H1 (cell line): ENCODE measurements around the gene WHAMM. TPM values are rescaled to one million over a fixed set of nuclear protein-coding genes. Genes with fewer than 3 reads are reported as not detected.

Experiments
- E2F6 ChIP-seq: IDR thresholded peaks from 2 replicates; pipeline ENCODE4 v1.6.1; 2012; ENCODE audit warnings: inconsistent platforms
- TAF1 ChIP-seq: IDR thresholded peaks from 2 replicates; pipeline ENCODE4 v1.6.1; 2011; ENCODE audit warnings: mild to moderate bottlenecking, low read depth, low read length
- polyA plus RNA-seq, 7 experiments: library from polyadenylated mRNA; depleted of rRNA in 3 of 7; stranded (reverse) in 5 of 7; unstranded in 2 of 7; fragments of >200 nt in 5 of 7; fragments of 200-250 nt in 2 of 7; gene quantifications; 1 replicate in 5 of 7; 2 replicates in 1 of 7; 4 replicates in 1 of 7; pipeline versions ENCODE4 v1.2.1 to v1.2.3, GENCODE V29; 2011 to 2013; ENCODE audit warnings: missing spikeins in 2 of 7, mixed read lengths in 2 of 7
- total RNA-seq: library from RNA; stranded (reverse); fragmentation: NEBNext Ultra II Directional; extraction: Animal tissue kit (Norgen Biotek cat#: 25700); gene quantifications from 2 replicates; pipeline ENCODE4 v1.2.1, GENCODE V29; 2021

WHAMM gene
- total and polyA plus RNA-seq, 2 of the 8 experiments (the other 6 are each of a cell fraction or from before 2014, with no cell fraction given), result 1.1 to 3.3 TPM

DNA sequence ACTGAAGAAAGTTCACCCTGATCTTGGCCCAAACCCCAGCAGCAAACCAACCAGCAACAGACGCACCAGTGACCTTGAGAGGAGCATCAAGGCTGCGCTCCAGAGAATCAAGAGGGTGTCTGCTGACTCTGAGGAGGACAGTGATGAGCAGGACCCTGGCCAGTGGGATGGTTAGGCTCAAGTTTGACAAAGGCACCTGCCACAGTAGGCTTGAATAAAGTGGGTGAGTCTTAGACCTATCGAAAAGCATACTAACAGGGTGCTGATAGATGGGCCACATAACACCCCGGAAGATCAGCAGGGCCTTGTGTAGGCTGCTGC, 23.9 kb downstream of the WHAMM start (continued):
- TF ChIP-seq E2F6 (no peak), TAF1 (no peak)
